Islet precursor cell (in vitro differentiated cells): ENCODE results near the gene NINJ1.

Experiments
- DNase-seq: peaks from one replicate; pipeline ENCODE4 v3.0.0-alpha.2; 2018

Gene NINJ1

DNA sequence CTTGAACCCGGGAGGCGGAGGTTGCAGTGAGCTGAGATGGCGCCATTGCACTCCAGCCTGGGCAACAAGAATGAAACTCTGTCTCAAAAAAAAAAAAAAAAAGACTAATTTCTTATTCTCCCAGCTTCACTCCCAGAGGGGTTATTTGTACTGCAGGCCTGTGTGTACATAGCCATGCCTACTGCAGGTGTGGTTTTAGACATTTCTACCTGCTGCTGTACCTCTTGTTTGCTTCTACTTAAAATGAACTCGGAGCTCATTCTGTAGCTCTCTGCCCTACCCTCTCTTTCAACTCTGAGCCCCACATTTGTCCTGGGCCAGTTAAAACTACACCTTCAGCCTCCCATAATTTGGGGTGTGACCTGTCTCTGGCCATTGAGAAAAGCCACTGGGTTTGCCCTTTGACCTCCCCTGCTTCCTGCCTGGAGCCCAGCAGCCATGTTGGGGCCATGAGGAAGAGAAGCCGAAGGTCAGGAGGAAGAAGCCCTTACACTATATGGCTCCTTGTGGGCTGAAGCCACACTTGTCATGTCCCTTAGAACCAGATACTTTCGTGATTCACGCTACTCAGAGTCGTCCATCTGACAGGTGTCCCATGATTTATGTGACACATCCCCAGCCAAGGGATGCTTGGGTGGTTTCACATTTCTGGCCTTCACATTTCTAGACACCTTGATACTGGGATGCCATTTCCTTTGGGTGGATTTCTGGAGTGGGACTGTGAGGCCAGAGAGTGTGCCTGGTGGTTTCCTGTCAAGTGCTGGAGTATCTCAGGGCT is 47.4 kb downstream of the NINJ1 start:
- peak; percentile 24 for DNase-seq

DNA sequence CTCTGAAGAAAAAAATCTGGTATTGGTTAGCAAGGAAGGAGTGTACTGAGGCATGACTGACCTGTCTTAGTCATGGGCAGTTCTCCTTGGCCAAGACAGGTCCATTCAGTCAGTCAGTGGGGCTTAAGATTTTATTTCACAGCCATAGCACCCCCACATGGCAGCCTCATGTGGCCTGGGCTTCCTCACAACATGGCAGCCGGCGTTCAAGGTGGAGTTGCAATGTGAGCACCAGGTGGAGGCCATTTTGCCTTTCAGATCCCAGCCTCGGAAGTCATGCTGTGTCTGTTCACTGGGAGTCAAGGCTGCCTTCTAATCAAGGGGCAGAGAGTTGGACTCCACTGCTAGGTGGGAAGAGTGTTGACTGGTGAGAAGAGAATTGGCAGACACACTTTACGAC is 48.4 kb downstream of the NINJ1 start:
- peak; percentile 18 for DNase-seq

DNA sequence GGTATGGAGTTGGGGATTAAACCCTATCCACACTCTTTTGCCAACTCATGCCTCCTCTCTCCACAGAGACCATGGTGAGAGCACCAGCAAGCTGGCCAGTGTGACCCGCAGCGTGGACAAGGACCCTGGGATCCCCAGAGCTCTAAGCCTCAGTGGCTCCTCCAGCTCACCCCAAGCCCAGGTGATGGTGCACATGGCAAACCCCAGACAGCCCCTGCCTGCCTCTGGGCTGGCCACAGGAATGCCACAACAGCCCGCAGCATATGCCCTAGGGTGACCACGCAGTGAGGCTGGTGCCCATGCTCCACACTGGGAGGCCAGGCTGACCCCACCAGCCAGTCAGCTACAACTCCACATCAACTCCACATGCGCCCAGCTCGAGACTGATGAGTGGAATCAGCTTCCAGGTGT is 49.6 kb downstream of the NINJ1 start:
- no peak for DNase-seq

DNA sequence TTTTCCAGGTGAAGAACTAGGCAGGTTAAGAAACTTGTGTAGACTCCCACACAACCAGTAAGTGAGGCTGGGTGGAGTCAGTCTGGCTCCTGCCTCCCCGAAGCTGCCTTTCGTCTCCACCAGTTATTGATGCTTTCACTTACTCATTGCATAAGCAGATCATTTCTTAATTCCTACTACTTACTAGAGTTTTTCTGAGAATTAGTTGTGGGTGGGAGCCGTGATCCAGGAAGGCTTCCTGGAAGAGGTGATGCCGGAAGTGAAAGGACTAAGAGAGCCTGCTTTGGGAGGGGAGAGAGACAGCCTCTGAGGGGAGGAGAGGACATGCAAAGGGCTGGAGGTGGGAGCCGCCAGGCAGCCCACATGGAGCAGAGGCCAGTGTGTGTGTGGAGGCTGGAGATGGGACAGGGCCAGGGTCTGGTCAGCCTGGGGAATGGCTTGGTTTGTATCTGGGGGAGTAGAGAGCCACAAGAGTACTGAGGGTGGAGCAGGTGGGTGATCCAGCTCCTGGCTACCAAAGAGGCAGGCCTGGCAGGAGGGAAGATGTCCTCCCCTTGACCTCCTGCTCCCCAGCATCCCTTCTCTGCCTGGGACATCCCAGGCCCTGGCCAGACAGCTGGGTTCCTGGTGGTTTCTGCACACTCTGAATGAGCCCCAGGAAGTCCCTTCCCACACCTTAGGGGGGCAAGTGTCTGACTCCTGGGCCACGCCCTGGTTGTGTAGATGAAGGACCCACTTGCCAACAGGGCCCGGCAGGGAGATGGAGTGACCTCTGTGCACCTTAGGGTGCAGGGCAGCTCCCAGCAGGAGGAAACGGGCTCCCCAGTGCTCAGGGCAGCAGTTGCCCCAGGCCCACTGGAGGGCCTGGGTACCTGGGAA is 50.2 kb downstream of the NINJ1 start:
- peak; percentile 41 for DNase-seq

DNA sequence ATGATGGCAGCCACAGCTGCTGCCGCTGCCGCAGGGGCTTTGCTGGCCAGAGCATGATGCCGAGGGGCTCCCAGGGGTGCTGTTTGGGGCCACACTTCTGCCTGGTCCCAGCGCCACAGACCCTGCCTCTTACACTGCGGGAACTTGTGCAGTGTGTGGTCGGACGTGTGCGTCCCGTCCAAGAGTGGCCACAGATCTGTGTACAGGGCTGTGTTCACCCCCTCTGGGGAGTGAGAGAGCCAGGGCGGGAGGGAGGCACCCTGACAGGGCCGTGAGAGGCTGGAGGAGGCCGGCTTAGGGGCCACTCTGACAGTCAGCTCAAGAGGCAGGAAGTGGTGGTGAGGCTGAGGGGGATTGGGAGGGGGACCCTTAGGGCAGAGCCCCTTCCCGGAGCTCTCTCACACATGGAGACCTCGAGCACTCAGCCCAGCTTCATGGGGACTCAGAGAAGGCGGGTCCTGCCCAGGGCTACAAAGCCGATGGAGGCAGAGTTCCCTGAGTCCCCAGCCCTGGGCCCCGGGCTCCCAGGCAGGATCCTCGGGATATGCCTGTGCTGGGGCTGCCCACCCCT is 51.1 kb downstream of the NINJ1 start:
- DNase-seq, result peak; percentile 52

DNA sequence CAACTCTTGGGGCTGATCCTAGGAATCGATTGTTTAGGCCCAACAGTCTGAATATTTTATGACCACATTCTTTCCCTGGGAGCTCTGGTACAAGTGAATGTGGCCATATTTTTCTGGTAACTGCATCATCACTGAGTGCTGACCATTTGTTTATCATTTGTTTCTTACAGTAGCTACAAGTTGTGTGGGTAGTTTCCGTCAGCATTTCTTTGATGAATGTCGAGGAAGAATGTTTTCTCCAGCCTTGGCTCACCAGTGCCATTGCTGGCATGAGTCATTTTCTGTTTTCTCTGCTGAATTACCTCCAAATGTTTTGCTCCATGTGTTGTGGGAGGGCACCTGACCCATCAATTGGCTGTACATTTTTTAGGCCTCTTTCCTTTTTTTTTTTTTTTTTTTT is 52.1 kb downstream of the NINJ1 start:
- DNase-seq, result peak; percentile 26

DNA sequence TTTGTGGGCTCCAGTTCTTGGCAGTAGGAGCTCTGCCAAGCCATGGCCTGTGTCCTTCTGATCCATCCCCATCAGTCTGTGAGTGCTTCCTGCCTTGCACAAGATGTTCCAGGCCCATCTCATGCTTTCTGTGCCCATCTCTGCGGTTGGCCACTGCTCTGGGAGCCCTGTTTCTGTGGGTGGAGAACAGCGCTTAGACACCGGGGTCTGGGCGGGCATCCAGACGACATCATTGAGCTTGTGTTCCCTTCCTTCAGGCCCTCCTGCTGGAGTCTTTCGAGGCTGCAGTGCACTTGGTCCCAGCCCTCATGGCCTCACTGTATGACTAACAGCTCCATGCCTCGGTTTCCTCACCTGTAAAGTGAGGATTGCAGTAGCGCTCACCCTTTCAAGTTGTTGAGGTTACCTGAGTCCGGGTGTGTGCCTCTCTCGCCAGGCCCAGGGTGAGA is 52.9 kb downstream of the NINJ1 start:
- DNase-seq, result peak; percentile 37

DNA sequence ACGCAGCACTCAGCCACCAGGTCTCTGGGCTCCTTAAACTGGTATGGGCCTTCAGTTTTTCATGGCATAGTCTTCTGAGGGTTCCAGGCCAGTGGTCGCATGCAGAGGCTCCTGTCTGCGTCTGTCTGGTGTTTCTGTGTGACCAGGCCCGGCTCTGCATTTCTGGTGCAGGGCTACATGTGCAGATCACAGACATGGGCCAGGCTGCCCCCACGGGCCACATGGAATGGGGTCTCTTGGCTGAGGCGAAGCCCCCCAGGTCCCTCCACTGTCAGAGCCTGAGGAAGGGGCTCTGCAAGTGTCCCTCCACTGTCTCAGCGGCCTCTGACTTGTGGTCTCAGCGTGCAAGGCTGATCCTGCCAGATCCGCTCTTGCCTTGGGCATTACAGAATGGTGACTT is 53.6 kb downstream of the NINJ1 start:
- DNase-seq, result peak; percentile 41

DNA sequence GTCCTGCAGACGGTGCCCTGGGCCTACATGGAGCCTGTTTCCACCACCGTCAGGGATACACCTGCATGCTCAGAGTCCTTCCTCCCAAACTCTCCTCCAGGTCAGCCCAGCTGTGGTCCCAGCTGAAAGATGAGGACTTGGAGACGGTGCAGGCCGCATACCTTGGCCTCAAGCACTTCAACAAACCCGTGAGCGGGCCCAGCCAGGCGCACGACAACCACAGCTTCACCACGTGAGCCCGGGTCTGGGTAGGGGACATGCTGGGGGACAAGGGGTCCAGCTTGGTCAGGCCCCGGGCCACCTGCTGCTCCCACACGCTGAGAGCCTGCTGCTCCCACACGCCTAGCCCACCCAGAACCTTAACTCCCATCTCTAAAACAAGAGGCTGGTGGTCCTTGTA is 54.7 kb downstream of the NINJ1 start:
- DNase-seq, result peak; percentile 29

DNA sequence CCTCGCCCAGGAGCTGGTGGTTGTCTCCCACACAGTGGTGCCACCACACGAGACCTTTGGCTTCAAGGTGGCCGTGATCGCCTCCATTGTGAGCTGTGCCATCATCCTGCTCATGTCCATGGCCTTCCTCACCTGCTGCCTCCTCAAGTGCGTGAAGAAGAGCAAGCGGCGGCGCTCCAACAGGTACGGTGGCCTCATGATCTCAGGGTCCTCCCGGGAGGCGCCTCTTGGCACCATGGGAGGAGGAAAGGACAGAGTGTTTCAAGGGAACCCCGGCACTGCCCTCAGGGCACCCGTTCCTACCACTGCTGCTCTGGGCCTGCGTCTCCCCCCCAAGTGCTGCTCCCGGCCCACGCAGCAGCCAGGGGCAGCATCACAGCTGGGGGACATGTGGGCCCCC is 56.2 kb downstream of the NINJ1 start:
- DNase-seq, result no peak

DNA sequence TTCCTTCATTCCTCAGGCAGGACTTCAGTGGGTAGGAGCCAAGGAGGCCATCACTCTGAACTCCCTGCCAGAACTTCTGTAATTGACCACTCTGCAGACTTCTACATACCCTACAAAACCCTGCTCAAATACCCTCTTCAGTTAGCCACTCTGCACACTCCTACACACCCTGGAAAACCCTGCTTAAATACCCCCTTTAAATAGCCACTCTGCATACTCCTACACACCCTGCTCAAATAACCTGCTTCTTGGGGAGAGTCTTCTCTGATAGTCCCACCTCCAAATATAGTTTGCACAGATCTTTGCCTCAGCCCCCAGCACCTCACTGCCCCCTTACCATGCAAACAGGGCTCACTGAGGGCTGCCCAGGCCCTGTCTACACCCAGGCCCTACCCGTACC is 56.7 kb downstream of the NINJ1 start:
- DNase-seq, result no peak

DNA sequence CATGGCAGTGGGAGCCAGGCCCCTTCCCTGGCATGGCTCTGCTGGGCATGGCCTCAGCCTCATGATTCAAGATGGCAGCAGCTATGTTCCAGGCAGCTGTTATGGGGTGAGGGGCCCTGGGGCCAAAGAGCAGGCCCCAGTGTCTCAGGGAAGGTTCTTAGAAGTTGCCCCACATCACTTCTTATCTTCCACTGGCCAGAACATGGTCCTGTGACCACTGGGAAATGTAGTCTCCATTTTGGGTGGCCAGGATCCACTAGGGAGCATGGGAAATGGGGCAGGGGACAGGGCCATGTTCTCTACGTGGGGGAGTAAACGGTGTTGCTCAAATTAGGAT is 57.3 kb downstream of the NINJ1 start:
- no peak for DNase-seq

DNA sequence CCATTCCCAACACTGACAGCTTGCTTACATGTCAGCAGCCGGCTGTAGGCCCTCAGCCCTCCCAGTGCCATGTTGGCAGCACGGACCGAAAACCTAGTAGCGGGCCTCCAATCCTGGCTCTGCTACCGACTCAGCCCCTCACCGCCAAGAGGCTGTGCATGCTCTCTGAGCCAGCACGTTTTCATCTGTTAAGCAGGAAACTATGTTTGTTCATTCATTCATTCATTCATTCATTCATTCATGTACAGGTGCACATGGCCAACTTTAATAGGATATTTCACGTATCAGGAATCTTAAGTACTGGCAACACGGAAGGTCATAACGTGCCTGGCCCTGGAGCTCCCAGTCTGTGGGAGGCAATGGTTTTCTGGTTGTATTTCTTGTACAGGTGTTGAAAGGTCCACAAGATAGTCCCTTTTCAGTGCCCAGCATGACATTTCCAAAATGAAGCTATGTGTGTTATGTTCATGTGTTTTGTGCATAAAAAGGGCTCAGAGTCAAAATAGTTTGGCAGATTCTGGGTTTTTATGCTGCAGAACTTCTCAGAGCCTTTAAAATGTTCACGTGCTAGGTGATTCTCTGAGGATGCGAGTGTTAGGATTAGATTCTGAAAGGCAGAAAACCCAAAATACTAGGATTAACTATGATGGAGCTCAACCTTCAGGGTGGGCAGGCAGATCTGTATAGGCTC is 57.8 kb downstream of the NINJ1 start:
- no peak for DNase-seq

DNA sequence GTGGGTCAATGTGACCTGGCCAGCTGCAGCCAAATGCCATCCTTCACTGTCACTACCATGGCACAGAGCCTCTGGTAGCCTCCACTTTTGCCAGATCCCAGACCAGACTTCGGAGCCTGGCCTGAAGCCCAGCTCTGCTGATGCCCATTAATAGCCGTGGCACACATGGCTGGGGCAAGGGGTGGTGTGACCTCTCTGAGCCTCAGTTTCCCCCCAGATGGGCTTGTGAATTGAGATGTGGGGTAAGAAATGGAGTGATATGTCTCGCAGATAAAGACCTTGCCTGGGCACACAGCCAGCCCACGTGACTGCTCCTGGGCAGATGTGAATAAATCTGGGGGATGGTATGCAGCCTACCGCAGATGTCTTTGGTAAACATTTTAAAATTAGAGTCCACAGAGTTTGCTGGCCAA is 61.7 kb downstream of the NINJ1 start:
- DNase-seq, result no peak
